ENCODE results near the gene GMPS.
"Not testable (repeated sequence)": the region's sequence is repeated elsewhere in the genome, so short reads cannot be mapped to it uniquely, and the experiment has no call there.

The GMPS gene

DNA sequence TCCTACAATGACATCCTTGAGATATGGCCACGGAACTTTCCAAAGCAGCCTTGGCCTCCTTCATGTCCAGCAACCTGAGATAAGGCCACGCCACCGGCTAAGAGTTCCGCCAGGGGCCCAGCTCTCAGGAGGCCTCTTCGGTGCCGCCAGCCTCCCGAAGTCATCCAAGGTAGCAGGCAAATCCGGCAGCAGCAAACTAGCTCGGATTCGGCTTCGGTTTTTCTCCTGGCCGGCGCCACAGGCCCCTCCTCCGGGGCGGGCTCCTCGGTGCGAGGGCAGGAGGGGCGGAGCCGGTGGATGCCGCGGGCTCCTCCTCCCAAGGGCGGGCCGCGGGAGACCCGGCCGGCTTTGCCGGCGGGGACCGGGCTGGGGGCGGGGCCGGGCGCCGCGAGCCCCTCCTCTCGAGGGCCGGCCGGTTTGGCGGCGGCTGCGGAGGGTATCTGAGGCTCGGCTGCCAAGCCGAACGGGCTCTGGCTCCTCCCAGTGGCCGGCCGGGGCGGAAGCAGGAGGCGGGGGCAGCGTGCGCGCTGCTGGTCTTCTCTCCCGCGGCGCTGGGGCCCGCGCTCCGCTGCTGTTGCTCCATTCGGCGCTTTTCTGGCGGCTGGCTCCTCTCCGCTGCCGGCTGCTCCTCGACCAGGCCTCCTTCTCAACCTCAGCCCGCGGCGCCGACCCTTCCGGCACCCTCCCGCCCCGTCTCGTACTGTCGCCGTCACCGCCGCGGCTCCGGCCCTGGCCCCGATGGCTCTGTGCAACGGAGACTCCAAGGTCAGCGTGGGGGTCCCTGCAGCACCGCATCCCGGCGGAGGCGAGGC, at the start of gene GMPS:
GMPS (plus strand) TSS at position 518 of the 812 bp plus-strand sequence; CDS start at position 739, 221 bp downstream.
- peak; percentile 97 for DNase-seq

DNA sequence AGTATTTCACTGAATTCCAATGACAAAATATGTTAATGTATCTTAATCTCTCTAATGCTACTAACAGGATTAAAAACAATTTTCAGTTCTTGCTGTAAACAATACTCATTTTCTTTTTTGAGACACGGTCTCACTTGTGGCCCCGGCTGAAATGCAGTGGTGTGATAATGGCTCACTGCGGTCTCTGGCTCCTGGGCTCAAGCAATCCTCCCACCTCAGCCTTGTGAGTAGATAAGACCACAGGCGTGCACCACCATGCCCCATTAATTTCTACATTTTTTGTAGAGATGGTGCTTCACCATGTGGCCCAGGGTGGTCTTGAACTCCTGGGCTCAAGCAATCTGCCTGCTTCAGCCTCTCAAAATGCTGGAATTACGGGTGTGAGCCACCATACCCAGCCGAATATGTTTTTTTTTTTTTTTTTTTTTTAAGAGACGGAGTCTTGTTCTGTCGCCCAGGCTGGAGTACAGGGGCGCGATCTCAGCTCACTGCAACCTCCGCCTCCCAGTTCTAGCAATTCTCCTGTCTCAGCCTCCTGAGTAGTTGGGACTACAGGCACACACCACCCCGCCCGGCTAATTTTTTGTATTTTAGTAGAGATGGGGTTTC, 41.9 kb upstream of the GMPS start:
- DNase-seq = not testable (repeated sequence)

DNA sequence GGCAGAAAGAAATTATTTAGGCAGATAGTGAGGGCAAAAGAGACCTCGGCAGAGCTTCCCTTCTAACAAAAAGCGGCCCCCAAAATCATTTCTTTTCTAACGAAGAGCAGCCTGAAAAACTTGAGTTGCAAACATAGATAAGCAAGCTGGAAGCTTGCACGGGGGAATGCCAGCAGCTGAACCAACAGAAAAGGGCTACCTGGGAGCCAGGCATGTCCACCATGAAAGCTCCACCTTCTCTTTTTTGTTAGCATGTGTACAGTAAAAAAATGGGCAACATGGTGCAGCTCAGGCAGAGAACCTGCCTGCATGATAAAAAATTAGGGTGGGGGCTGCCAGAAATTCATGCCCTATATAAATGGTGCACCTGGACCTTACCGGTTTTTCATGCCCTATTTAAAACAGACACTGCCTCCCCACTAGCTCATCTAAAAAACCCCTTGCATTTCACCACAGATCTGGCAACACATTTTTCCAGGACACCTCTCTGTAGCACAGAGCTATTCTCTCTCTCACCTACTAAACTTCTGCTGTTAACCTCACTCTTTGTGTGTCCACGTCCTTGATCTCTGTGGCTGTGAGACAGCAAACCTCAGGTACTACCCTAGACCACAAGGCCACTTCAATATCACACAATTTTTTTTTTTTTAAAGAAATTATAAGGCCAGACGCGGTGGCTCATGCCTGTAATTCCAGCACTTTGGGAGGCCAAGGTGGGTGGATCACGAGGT, 34.9 kb upstream of the GMPS start:
- no peak for DNase-seq

DNA sequence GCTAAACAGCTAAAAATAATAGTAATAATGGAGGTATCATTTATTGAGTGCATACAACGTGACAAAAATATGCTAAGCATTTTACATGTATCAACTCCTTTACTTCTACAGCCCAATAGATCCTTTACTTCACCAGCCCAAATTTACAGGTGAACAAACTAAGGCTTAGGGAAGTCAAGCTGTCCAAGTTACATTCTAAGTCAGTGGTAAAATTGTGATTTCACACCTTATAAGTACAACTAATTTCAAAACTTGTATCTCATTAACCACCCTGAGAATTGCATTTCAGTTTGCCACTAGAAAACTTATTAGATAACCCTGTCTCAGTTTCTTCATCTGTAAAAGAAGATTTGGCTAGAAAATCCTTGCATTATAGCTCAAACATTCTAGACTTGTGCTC, 26.9 kb upstream of the GMPS start:
- no peak for DNase-seq

DNA sequence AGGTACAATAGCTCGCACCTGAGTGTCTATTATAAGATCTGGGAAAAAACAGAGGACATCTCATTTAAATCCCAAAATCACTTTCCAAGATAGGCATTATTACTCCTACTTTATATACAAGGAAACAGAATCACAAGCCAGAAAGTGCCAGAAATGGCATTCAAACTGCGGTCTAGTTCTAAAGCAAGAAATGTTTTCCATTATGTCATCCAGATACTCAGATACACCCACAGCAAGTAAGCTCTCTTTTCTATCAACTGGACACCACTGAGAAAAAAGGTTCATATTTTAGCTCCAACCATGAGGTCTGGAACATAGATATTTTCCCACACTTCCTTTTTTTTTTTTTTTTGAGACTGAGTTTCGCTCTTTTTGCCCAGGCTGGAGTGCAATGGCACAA, 24.3 kb upstream of the GMPS start:
- DNase-seq = no peak

DNA sequence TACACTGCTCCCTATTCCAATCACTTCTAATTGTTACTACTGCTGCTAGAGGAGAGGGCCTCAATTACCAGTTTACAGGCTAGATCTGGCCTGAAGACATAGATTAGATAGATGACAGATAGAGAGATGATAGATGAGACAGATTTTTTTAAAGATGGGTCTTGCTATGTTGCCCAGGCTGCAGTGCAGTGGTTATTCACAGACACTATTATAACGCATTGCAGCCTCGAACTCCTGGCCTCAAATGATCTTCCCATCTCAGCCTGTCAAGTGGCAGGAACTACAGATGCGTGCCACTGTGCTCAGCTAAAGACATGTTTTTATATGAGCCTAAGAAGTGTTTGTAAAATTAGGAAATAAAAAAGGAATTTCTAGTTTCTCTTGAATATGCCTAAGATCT, 22.5 kb upstream of the GMPS start:
- DNase-seq = no peak

DNA sequence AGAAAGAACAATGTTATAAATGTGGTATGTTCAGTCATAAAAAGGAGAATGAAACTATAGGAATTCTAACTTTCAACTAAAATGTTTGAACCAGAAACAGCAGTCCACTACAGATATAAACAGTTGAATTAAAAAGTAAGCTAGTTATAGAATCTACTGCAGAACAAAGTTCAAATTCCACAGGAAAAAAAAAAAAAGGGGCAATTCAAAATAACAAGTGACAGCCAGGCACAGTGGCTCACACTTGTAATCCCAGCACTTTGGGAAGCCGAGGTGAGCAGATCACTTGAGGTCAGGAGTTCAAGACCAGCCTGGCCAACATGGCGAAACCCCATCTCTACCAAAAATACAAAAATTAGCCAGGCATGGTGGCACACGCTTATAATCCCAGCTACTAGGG, 21.0 kb upstream of the GMPS start:
- not testable (repeated sequence) for DNase-seq

DNA sequence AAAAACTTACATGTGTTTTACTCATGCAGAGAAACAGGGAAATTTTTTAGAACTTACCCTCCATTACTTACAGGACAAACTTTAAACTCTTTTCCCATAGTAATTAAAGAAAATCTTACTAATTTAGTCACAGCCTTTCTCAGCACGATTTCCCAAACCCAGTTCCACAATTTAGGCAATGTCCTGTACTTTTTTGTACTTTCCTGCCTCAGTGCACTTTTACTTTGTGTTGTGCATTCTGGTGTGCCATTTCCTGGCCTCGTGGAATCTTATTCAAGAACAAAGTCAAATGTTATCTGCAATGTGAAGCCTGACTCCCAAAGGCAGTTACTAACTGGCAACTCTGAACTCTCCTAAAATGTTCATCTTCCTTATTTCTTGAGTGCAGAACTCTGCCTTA, 18.1 kb upstream of the GMPS start:
- no peak for DNase-seq

DNA sequence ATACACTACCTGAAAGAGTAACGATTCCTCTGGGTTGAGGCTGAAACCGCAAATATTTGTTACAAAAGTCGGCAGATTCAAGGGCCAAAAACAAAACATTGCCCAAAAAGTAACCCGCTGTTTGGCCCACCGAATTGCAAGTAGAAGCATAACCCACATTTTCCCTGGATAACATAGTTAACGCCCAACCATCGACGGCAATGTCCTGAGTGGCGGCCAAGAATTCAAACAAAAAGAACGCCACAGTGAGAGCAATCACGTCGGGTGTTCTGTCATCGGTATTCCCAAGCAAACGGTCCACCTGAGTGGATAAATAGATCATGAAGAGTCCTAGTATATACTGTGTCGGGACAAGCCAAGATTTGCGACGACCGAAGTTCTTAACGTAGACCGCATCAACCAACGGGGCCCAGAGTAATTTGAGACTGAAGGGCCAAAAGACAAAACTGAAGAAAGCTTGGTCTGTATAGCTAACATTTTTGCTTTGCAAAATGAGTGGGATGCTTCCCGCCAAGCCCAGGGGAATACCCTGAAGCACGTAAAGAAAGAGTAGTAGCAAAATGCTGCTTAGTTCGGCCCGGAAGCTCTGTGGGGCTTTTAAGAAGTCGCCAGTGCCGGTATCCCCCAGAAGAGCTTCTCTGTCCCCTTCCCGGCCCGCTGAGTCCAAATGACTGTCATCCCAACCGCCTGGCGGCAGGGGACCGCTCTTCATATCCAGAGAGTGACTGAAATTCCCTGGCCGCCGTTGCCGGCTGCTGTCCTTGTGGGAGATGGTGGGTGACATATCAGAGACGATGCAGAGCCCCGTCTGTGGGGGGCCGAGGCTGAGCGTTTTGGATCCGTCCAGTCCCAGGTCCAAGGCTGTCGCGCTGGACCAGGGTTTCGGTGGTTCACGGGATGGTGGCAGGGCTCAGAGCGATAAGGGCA, 17.0 kb upstream of the GMPS start:
- peak; percentile 30 for DNase-seq

DNA sequence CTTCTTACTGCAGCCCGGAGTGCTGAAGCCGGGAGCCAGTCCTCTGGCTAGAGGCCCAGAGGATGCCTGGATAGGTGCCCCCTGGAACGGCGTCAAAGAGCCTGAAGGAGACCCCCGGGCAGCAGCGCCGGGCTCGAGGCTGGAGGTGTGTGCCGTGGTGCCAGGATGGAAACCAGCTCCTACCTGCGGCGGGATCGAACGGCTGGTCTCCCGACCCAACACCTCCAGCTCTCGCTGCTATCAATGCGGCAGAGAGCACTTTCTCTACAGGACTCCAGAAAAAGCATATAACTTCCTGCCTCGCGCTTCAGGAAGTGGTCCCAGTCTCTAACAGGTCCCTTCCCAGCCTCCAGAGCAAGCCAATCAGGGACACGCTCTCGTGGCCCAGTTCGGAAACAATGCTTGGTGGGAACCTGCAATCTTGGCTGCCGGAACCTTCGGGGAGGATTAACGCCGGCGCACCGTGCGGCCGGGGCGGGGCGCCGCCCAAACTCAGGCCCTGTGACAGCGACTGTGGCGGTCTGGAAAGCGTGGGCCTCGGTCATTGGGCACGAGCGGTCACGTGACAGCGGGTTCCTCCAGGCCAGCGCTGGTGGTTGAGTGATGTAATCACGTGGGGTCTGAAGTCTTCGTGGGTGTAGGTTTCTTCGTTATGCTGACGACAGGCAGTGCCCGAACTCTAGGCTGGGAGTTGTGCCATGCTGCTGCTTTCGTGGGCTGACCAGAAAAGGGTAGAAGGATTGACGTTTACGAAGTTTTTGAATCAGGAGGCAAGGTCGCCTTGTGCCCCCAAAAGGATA, 16.1 kb upstream of the GMPS start, which contains the start of gene SLC33A1:
SLC33A1 (minus strand) TSS at position 287 of the 800 bp plus-strand sequence. CDS start 430 bp downstream, outside the sequence.
- DNase-seq = peak; percentile 99

DNA sequence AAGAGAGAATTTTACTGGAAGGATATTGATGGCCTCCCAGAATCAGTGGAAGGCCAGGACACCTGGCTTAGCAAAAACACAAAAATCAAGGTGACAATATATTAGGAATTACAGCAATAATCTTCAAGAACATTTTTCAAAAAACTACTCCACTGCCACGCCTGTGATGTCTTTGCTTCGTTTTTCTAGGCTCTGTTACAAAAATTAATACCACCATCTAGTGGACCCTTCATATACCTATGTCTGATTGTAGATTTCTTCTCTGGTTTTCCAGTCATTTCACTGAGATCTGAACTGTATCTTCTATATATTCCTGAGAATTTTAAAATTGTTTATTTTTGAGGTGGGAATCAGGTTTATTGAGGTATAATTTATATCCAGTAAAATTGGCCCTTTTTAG, 10.6 kb upstream of the GMPS start:
- peak; percentile 27 for DNase-seq

DNA sequence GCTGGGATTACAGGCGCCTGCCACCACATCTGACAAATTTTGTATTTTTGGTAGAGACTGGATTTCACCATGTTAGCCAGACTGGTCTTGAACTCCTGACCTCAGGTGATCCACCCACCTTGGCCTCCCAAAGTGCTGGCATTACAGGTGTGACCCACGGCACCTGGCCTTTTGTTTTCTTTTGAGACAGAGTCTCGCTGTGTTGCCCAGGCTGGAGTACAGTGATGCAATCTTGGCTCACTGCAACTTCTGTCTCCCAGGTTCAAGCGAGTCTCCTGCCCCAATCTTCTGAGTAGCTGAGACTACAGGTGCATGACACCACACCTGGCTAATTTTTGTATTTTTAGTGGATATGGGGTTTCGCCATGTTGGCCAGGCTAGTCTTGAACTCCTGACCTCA, 10.0 kb upstream of the GMPS start:
- not testable (repeated sequence) for DNase-seq

DNA sequence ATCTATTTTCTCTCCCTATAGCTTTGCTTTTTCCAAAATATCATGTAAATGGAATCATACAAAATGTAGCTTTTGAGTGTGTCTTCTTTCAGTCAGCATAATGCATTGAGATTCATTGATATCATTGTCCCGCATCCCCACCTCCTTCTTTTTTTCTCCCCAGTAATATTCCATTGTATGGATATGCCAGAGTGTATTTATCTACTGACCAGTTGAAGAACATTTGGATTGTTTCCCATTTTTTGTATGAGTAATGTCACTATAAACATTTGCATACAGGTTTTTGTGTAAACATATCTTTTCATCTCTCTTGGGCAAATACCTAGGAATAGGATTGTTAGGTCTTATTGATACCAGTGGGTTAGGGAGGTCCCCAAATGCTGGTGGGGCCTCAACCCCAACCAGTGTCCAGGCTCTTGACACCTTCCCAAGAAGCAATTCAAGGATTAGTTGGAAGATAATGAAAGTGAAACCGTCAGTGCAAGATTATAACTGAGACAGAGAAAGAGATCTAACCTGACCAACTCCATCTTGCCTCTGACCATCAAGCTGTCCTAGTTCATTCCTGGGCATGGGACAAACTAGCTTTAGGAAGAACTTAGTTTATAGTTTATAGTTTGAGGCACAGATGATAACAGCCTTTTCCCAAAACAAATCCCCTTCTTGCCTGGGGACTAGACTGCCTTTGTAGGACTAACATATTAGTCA, 8.8 kb upstream of the GMPS start:
- DNase-seq = no peak

DNA sequence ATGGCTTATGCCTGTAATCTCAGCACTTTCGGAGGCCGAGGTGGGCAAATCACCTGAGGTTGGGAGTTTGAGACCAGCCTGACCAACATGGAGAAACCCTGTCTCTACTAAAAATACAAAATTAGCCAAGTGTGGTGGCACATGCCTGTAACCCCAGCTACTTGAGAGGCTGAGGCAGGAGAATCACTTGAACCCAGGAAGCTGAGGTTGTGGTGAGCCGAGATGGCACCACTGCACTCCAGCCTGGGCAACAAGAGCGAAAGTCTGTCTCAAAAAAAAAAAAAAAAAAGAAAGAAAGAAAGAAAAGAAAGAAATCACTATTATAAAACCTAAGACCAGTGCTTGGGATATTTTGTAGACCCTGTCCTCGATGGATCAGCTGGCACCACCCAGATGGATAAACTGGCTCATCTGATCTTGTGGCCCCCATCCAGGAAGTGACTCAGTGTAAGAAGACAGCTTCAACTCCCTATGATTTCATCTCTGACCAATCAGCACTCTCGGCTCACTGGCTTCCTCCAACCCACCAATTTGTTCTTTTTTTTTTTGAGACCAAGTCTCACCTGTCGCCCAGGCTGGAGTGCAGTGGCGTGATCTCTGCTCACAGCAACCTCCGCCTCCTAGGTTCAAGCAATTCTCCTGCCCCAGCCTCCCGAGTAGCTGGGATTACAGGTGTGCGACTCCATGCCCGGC, 8.0 kb upstream of the GMPS start:
- peak; percentile 84 for DNase-seq

DNA sequence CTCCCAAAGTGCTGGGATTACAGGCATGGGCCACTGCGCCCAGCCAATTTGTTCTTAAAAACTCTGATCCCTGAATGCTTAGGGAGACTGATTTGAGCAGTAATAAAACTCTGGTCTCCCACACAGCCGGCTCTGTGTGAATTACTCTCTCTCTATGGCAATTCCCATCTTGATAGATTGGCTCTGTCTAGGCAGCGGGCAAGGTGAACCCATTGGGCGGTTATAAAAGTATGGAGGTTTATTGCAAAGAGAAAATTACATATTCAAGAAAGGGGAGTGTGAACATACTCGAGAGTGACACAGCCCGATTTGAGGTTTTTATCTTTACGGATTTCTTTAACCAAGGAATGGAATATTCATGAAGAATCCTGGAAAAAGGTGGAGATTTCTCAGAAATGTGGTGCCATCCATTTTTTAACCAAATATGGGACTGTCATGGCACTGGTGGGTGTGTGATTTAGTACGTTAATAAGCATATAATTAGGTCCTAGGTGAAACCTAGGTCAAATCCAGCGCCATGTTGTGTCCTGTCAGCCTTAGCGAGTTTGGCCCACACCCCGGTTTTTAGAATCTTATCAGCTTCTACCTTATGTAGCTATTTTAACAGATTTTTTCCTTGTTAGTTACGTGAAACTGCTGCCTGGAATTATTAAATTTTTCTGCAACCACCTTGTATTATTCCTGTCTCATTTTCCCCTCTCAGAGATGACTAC, 7.2 kb upstream of the GMPS start:
- no peak for DNase-seq

DNA sequence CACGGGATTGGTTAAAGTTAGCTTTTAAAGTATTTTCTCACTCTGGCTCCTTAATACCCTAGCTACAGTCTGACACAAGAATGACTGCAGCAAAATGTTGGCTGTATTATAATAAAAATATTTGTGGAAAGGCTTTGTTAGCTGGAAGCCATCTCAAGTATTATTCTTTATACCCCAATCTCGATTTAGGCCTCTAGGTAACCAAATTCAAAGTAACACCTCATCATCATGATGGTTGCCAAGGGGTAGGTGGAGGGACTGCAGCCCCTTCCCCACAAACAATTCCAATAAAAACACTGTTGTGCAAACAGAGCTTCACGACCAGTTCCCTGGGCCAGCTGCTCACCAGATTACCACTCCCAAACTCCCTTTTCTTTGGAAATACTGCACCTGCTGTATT, 759 bp upstream of the GMPS start:
- DNase-seq = no peak

DNA sequence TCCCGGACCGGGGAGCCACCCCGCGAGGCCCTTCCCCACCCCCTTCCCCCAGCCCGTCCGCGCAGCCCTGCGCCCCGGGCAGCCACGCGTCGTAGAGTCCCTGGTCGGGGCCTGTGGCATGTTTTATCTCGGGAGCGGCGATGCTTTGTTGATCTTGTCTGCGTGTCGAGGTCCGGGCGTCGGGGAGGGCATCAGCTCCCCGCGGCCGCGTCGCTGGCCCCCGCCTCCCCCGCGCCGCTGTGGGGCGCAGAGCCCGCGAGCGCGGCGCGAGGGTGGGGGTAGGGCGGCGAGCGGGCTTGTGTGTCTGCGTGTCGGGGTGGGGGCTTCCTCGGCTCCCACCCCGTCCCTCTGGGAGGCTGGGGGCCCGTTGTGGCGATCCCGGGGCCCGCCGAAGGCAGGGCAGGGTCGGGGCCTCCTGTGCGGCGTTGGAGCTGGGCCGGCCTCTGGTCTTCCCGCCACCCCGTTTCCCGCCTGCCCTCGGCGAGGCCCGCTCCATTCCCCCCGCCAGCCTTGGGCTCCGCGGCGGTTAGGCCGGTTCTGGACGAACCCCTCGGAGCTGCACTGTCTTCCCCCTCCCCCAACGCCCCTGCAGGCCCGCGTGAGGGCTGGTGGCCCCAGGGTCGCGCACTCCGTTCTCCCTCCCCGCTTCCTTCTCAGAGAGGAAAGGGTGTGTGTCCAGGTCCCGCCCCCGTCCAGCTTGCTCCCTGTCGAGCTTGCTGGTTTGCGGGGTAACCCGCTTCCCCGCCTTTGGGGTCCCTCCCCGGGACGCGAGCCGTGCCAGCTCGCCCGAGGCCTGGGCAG, 695 bp downstream of the GMPS start:
- peak; percentile 48 for DNase-seq

DNA sequence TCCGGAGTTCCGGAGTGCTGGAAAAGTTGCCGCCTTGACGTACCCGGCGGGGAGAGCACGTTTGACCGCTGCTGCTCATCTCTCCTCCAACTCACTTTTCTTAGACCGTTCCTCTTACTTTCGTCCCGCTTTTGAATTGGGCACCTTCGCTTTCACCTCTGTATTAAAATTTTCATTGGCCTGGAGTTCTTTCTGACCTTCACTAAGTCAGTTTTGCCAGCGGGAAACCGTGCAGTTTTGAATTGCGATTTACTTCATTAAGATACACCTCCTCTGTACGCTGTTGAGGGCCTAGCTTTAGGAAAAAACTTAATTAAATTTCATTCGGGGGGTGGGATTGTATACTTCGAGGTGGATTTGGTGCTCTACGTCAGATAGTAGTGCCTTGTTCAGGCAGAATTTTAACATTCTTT, 1.3 kb downstream of the GMPS start:
- peak; percentile 12 for DNase-seq

All from CD4-positive, alpha-beta T cell treated with Interleukin-12 subunit alpha and Interleukin-12 subunit beta, for 1 hour (primary cell).